GM12872 (cell line): ENCODE data around the gene ZDHHC24.

Source experiments
- CTCF ChIP-seq: IDR thresholded peaks from 3 replicates; pipeline ENCODE4 v1.5.1; 2011; ENCODE audit warnings: low read depth, mild to moderate bottlenecking, low read length, moderate library complexity; ENCODE audit not compliant: insufficient read depth

ZDHHC24 gene

GRCh38 chr11:66476173-66476840, 69.5 kb downstream of the ZDHHC24 start:
- no peak for TF ChIP-seq CTCF

- TF ChIP-seq CTCF = no peak
These were observed 70.3 kb downstream of the ZDHHC24 start for GRCh38 chr11:66475349-66476172.

- TF ChIP-seq CTCF = no peak
These were observed 72.0 kb downstream of the ZDHHC24 start for GRCh38 chr11:66473608-66474515.

GRCh38 chr11:66473167-66473566, 72.7 kb downstream of the ZDHHC24 start:
- TF ChIP-seq CTCF = no peak

GRCh38 chr11:66472054-66472453, 73.8 kb downstream of the ZDHHC24 start:
- TF ChIP-seq CTCF = no peak

- no peak for TF ChIP-seq CTCF
These were observed 74.7 kb downstream of the ZDHHC24 start for GRCh38 chr11:66471142-66471541.
